Spleen (tissue), 11 donors: ENCODE results near the gene HAPLN2. TPM values are rescaled to one million over a fixed set of nuclear protein-coding genes. Genes with fewer than 3 reads are reported as not detected.

ENCODE experiments used
- DNase-seq: peaks from one replicate; pipeline ENCODE4 v3.0.0-alpha.2; 2020
- H3K27ac ChIP-seq, 8 donors: fragments of 200-600 bp; sonication (generic) in 7 of 8; 1 replicate in 4 of 8; 2 replicates in 4 of 8; pipeline versions ENCODE4 v1.5.0 to v1.8.0; 2016 to 2021; ENCODE audit warnings: inconsistent platforms in 4 of 8, mild to moderate bottlenecking in 4 of 8, moderate library complexity in 1 of 8
- H3K27me3 ChIP-seq, 7 donors: fragments of 200-600 bp; sonication (generic) in 6 of 7; replicated peaks in 1 of 7; 1 replicate in 4 of 7; 2 replicates in 3 of 7; pipeline versions ENCODE4 v1.5.0 to v1.8.0; 2016 to 2021; ENCODE audit warnings: inconsistent platforms in 3 of 7, mild to moderate bottlenecking in 1 of 7
- H3K36me3 ChIP-seq, 6 donors: fragments of 200-600 bp; sonication (generic) in 5 of 6; 1 replicate in 4 of 6; 2 replicates in 2 of 6; pipeline versions ENCODE4 v1.5.0 to v1.8.0; 2016 to 2021; ENCODE audit warnings: inconsistent platforms in 2 of 6
- H3K4me1 ChIP-seq, 6 donors: fragments of 200-600 bp; sonication (generic) in 5 of 6; 1 replicate in 3 of 6; 2 replicates in 3 of 6; pipeline versions ENCODE4 v1.5.0 to v1.8.0; 2016 to 2021; ENCODE audit warnings: inconsistent platforms in 3 of 6
- H3K4me3 ChIP-seq, 8 donors: fragments of 200-600 bp; sonication (generic) in 7 of 8; 1 replicate in 4 of 8; 2 replicates in 4 of 8; pipeline versions ENCODE4 v1.5.0 to v1.8.0; 2016 to 2021; ENCODE audit warnings: inconsistent platforms in 4 of 8, mild to moderate bottlenecking in 4 of 8, moderate library complexity in 2 of 8
- H3K9me3 ChIP-seq, 8 donors: fragments of 200-600 bp; sonication (generic) in 7 of 8; 1 replicate in 4 of 8; 2 replicates in 4 of 8; pipeline versions ENCODE4 v1.5.0 to v1.8.0; 2016 to 2021; ENCODE audit warnings: inconsistent platforms in 4 of 8
- POLR2A ChIP-seq, 3 donors: fragments of 450-650 bp; IDR thresholded peaks; one replicate each; pipeline ENCODE4 v1.5.1; 2017; ENCODE audit warnings: antibody characterized with exemption in 3 of 3, mild to moderate bottlenecking in 1 of 3
- POLR2AphosphoS5 ChIP-seq, 3 donors: sonication (generic); formaldehyde crosslinking; IDR thresholded peaks; one replicate each; pipeline ENCODE4 v1.5.1; 2017; ENCODE audit warnings: antibody characterized with exemption in 3 of 3
- WGBS, 5 donors: extraction: QIAGEN DNeasy Blood & Tissue Kit in 3 of 5; methylation state at CpG; one replicate each; pipeline versions ENCODE4 v1.1.5 to v1.1.7; 2013 to 2018; 5-methylcytosine and 5-hydroxymethylcytosine counted together
- intact Hi-C: fragments of 100-400 bp; cut with DNase I; formaldehyde crosslinking; loops from one replicate; pipeline ENCODE4 v1.15.0; 2023; ENCODE audit warnings: low total_unique reads
- polyA plus RNA-seq, 3 donors: library from polyadenylated mRNA; stranded (reverse); fragments of 200-250 nt; gene quantifications; one replicate each; pipeline ENCODE4 v1.2.1, GENCODE V29; 2013
- total RNA-seq, 7 donors: library from RNA; depleted of rRNA in 3 of 7; stranded (reverse); fragments of >200 nt in 3 of 7; fragmentation: NEBNext Ultra II Directional in 4 of 7; extraction: Animal tissue kit (Norgen Biotek cat#: 25700) in 4 of 7; gene quantifications; one replicate each; pipeline versions ENCODE4 v1.1.0 to v1.2.1, GENCODE V29; 2016 to 2021
- TF ChIP-seq, protein P1 (sequence below), 11 experiments: fragments of 200-600 bp in 7 of 11; fragments of 450-650 bp in 4 of 11; sonication (generic) in 4 of 11; IDR thresholded peaks in 8 of 11; conservative IDR thresholded peaks in 3 of 11; 1 replicate in 7 of 11; 2 replicates in 4 of 11; pipeline versions ENCODE4 v1.4.0 to v1.8.0; 2016 to 2021; ENCODE audit warnings: antibody characterized with exemption in 11 of 11, inconsistent platforms in 4 of 11, mild to moderate bottlenecking in 1 of 11
- donor health status: healthy with polysubstance abuse.
- donor health status: DM: no; HTN: no; CAD: no; lungs with moderate emphysema.
- donor health status: DM: no; HTN: no; CAD: no.
- donor health status: Bipolar disorder and iron deficiency.
- donor health status: healthy.
- donor health status: DM: no; HTN: no; CAD: no.
- donor health status: DM: yes; HTN: yes; CAD: no.

Gene HAPLN2
- total and polyA plus RNA-seq, 10 donors = 0.20 to 1.1 (median 0.36) TPM; not detected in 4

- DNase-seq = no peak
- peaks cover 8 to 100% (median 55%) of the 10 kb centered on the region in 7 donors for H3K27me3 ChIP-seq
- no peaks in the 10 kb centered on the region for H3K9me3 ChIP-seq
- 32 to 71% (median 43%) methylated on average over 1 of the region's 1 CpG for WGBS, 5 donors
- intact Hi-C loops = no loop called here
- no peaks in the 10 kb centered on the region for H3K36me3 ChIP-seq
- TF ChIP-seq, protein P1, sequence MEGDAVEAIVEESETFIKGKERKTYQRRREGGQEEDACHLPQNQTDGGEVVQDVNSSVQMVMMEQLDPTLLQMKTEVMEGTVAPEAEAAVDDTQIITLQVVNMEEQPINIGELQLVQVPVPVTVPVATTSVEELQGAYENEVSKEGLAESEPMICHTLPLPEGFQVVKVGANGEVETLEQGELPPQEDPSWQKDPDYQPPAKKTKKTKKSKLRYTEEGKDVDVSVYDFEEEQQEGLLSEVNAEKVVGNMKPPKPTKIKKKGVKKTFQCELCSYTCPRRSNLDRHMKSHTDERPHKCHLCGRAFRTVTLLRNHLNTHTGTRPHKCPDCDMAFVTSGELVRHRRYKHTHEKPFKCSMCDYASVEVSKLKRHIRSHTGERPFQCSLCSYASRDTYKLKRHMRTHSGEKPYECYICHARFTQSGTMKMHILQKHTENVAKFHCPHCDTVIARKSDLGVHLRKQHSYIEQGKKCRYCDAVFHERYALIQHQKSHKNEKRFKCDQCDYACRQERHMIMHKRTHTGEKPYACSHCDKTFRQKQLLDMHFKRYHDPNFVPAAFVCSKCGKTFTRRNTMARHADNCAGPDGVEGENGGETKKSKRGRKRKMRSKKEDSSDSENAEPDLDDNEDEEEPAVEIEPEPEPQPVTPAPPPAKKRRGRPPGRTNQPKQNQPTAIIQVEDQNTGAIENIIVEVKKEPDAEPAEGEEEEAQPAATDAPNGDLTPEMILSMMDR (IDR thresholded peaks at IDR 0.05 in 8 of 11, conservative IDR thresholded peaks at IDR 0.05 in 3 of 11) = no peak
- no peak for TF ChIP-seq POLR2AphosphoS5 (IDR thresholded peaks at IDR 0.05)
- TF ChIP-seq POLR2A (IDR thresholded peaks at IDR 0.05) = no peak
- no peak overlapping the region for H3K27ac ChIP-seq
- no peak overlapping the region for H3K4me3 ChIP-seq
- H3K4me1 ChIP-seq = peaks cover 5 to 28% (median 15%) of the 10 kb centered on the region in 6 donors
These were observed 25.4 kb downstream of the HAPLN2 start for GRCh38 chr1:156644640-156645039.

GRCh38 chr1:156645056-156645455 is 25.8 kb downstream of the HAPLN2 start:
- no peak for DNase-seq
- 64 to 75% (median 72%) methylated on average over 3 of the region's 3 CpGs for WGBS, 5 donors
- intact Hi-C loops = no loop called here

GRCh38 chr1:156645666-156646065 is 26.5 kb downstream of the HAPLN2 start:
- no peak for DNase-seq
- Histone ChIP-seq H3K4me1 (peaks cover 5 to 28% (median 15%) of the 10 kb centered on the region in 6 donors), H3K27ac (no peak overlapping the region), H3K36me3 (no peaks in the 10 kb centered on the region), H3K4me3 (no peak overlapping the region), H3K9me3 (no peaks in the 10 kb centered on the region), H3K27me3 (peaks cover 8 to 100% (median 45%) of the 10 kb centered on the region in 7 donors)
- 81 to 100% (median 89%) methylated on average over 1 of the region's 1 CpG for WGBS, 5 donors
- TF ChIP-seq POLR2A (IDR thresholded peaks at IDR 0.05) (no peak), POLR2AphosphoS5 (IDR thresholded peaks at IDR 0.05) (no peak)
- TF ChIP-seq, protein P1 (IDR thresholded peaks at IDR 0.05 in 8 of 11, conservative IDR thresholded peaks at IDR 0.05 in 3 of 11) = no peak
- intact Hi-C loops = no loop called here

More at GRCh38 chr1:156645056-156645455, 25.8 kb downstream of the HAPLN2 start:
- TF ChIP-seq POLR2A (IDR thresholded peaks at IDR 0.05) (no peak), POLR2AphosphoS5 (IDR thresholded peaks at IDR 0.05) (no peak)
- TF ChIP-seq, protein P1 (IDR thresholded peaks at IDR 0.05 in 8 of 11, conservative IDR thresholded peaks at IDR 0.05 in 3 of 11) = no peak
- no peaks in the 10 kb centered on the region for H3K9me3 ChIP-seq
- peaks cover 5 to 28% (median 15%) of the 10 kb centered on the region in 6 donors for H3K4me1 ChIP-seq
- no peaks in the 10 kb centered on the region for H3K36me3 ChIP-seq
- H3K27me3 ChIP-seq = peaks cover 8 to 100% (median 51%) of the 10 kb centered on the region in 7 donors
- no peak overlapping the region for H3K27ac ChIP-seq
- no peak overlapping the region for H3K4me3 ChIP-seq

DNA sequence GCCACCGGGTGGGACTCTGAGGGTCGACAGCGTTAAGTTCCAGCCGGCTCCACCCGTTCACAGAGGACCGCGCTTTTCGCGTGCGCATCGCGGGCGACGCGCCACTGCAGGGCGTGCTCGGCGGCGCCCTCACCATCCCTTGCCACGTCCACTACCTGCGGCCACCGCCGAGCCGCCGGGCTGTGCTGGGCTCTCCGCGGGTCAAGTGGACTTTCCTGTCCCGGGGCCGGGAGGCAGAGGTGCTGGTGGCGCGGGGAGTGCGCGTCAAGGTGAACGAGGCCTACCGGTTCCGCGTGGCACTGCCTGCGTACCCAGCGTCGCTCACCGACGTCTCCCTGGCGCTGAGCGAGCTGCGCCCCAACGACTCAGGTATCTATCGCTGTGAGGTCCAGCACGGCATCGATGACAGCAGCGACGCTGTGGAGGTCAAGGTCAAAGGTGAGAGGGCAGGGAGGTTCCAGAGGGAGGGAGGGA is 27.6 kb downstream of the HAPLN2 start:
- no peak overlapping the region for H3K4me3 ChIP-seq
- peaks cover 5 to 19% (median 8%) of the 10 kb centered on the region in 6 donors for H3K4me1 ChIP-seq
- no peak for DNase-seq
- peaks cover 6 to 100% (median 35%) of the 10 kb centered on the region in 7 donors for H3K27me3 ChIP-seq
- intact Hi-C loops = no loop called here
- WGBS, 5 donors = 12 to 27% (median 17%) methylated on average over 26 to 51 of the region's 51 CpGs
- no peak overlapping the region for H3K27ac ChIP-seq
- no peaks in the 10 kb centered on the region for H3K36me3 ChIP-seq
- H3K9me3 ChIP-seq = no peaks in the 10 kb centered on the region
- TF ChIP-seq, protein P1 (IDR thresholded peaks at IDR 0.05 in 8 of 11, conservative IDR thresholded peaks at IDR 0.05 in 3 of 11) = no peak
- TF ChIP-seq POLR2AphosphoS5 (IDR thresholded peaks at IDR 0.05) = no peak
- TF ChIP-seq POLR2A (IDR thresholded peaks at IDR 0.05) = no peak
